Mesenteric fat pad (tissue), 1 donor: Measurements from ENCODE around the gene NDFIP1. TPM values are rescaled to one million over a fixed set of nuclear protein-coding genes. Genes with fewer than 3 reads are reported as not detected.

ENCODE experiments used
- DNase-seq: peaks from one replicate; pipeline ENCODE4 v3.0.0-alpha.2; 2020; ENCODE audit warnings: low spot score
- total RNA-seq: library from RNA; stranded (reverse); fragmentation: NEBNext Ultra II Directional; extraction: Animal tissue kit (Norgen Biotek cat#: 25700); gene quantifications from one replicate; pipeline ENCODE4 v1.2.1, GENCODE V29; 2021
- donor health status: DM: yes; HTN: yes; CAD: no.

The NDFIP1 gene
- total RNA-seq, 1 donor from 2014 or later, result 56.5 TPM

DNA sequence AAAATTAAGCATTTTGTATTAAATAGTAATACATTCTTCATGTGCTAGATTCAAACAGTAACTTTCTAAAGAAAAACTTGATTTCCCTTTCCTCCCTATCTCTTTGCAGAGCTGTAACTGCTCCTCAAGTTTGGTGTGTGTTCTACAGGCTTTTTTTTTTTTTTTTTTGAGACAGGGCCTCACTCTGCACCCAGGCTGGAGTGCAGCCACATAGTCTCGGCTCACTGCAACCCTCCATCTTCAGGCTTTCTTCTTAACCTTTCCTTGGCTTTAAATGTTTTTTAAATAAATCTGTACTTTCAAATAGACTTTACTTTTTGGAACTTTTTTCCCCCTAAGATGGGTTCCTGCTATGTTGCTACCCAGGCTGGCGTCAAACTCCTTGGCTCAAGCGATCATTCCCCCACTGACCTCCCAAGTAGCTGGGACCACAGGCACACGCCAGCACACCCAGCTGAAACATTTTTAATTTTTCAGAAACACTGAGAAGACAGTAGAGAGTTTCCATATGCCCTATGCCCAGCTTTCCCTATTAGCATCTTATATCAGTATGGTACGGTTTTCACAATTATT is 9.1 kb downstream of the NDFIP1 start:
- no peak for DNase-seq

DNA sequence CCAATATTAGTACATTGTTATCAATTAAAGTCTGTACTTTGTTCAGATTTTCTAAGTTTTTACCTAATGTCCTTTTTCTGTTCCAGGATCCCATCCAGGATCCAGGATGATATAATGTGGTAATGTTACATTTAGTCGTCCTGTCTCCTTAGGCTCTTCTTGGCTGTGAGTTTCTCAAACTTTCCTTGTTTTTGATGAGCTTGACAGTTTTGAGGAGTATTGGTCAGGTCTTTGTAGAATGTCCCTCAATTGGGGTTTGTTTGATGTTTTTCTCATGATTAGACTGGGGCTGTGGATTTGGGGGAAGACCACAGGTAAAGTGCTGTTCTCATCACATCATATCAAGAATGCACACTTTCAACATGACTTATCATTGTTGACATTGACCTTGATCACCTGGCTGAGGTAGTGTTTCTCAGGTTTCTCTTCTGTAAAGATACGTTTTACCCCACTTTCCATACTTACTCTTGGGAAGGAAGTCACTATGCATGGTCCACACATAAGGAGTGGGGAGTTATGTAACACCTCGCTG is 9.6 kb downstream of the NDFIP1 start:
- DNase-seq, result no peak

DNA sequence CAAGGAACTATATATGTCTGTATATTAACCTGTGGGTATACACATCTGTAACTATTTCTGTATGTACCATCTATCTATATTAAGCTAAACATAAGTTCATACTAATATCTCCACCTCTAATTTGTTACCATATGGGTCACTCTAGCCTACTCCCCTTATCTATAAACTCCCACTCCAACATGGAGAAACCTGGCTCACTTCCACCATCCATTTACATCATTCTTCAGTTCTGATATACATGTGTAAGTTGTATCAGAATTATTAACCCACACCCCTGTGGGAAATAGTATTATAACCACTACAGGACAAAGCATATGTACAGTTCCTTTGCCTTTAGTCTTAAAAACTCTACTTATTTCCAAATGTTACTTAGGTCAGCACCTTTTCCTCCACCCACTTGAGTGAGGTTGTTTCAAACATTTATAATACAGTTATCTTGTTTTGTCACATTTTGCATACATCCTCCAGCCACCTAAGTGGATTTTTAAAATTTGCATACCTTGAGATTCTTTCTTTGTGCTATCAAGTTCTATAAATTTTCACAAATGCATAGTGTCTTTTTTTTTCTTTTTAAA is 10.6 kb downstream of the NDFIP1 start:
- DNase-seq, result no peak

DNA sequence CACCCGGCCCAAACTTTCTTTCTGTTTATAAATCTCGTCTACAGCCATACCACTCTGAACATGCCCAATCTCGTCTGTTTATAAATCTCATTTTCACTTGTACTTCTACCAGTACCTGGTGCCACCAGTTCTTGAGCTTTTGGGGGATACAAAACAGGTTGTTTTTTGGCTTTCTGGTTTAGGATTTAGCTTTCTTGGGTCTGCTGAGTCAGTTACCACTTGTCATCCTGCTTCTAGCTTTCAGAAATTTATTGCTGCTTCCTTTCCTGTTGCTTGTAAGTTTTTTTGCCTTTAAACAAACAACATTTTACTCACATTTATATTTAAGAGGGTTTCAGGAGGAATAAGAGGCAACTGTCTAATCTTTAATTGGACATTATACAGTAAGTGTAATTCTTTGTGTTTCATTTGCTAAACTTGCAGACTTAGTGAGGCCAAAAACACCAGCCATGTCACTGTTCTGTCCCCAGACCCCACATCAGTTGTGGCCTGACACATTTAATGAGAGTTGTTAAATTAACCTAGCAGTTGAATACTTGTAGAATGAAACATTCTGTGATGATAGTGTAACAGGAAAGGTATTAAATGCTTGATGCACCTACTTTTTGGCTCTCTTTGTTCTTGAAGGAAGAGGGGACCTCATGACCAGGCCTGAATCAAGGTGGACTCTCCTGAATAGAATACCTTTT is 11.8 kb downstream of the NDFIP1 start:
- DNase-seq, result no peak

DNA sequence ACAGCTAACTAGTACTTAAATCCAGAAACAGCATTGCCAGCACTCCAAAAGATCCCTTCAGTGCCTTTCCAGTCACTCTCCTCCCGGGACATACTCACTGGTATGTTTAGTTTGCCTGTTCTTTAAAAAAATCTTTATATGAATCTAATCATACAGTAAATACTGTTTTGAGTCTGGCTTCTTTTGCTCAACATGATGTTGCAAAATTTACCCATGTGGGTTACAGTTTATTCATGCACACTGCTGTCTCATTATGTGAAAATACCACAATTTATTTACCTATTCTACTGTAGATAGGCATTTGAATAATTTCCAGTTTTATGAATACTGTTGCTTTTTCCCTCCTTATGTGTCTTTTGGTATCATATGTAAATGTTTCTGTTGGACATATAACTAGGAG is 13.5 kb downstream of the NDFIP1 start:
- no peak for DNase-seq

DNA sequence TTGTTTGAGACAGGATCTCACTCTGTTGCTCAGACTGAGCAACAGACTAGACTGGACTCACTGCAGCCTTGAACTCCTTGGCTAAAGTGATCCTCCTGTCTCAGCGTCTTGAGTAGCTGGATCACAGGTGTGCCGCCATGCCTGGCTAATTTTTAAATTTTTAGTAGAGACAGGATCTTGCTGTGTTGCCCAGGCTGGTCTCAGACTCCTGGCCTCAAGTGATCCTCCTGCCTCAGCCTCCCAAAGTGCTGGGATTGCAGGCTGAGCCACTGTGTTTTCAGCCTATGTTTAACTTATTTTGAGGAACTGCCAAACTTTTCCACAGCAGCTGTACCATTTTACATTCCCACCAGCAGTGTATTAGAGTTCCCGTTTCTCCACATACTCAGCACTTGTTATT is 16.8 kb downstream of the NDFIP1 start:
- no peak for DNase-seq

DNA sequence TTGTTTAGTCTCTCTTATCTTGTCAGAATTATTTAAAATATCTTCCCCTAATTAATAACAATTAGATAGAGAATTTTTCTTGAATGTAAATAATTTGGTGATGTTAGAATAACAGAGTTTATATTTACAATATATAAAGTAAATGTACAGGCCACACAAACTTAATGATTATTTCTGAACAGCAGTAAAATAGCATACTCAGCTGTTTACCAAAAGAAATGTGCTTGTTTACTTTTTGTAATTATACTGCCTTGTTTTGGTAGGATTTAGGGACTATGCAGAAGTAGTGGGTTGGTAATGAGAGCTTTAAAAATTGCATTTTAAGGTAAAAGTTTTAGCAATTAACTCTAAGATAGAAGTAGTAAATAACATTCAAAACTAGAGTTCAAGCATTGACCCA is 17.4 kb downstream of the NDFIP1 start:
- DNase-seq, result no peak

DNA sequence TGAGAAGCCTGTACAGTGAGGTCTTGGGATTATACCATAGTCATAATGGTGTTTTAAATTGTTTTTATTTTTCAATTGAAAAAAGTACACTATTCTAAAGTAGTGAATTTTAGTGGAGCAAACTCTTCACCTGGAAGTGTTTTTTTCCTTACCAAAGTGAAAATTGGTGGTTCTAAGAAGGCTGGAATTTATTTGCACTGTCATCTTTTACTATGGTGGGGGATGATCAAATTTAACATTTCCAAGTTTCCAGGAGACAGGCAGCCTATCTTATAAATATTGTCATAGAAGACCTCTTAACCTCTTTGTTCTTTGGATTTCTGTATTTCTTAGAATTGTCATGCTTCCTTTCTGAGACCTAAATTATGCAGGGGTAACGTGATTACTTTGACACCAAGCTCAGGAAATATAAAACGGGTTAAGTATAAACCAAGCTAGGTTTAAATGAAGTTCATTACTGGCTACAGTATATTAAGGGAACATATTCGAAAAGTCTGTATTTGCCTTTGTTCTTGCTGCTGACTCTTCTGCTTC is 20.2 kb downstream of the NDFIP1 start:
- no peak for DNase-seq

DNA sequence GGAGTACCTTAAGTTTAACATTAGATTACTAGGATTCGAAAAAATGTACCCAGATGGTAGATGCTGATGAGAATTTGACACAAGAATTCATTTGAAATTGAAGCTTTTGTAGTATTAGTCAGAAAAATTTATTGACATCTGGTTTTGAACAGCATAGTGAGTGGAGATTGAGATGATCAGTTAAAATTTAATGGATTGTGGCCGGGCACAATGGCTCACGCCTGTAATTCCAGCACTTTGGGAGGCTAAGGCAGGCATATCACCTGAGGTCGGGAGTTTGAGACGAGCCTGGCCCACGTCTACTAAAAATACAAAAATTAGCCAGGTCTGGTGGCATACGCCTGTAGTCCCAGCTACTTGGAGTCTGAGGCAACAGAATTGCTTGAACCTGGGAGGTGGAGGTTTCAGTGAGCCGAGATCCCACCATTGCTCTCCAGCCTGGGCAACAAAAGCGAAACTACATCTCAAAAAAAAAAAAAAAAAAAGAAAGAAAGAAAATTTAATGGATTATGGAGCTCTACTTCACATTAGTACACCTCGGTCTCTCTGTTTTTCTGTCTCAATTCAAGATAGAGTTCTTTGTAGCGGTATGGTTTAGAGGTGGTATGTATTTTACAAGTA is 21.0 kb downstream of the NDFIP1 start:
- DNase-seq, result no peak

DNA sequence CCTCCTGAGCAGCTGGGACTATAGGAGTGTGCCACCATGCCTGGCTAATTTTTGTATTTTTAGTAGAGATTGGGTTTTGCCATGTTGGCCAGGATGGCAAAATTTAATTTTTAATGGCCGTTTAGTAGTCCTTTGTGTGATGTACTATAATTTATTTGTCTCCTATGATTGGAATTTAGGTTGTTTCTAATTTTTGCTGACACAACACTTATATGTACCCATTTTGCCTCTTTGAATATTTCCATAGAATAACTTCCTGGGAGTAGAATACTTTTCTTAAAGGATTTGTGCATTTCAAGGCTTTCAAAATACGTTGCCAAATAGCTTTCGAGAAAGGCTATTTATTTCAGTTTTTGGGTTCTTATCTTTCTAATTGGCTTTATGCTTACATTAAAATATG is 22.8 kb downstream of the NDFIP1 start:
- DNase-seq, result no peak

DNA sequence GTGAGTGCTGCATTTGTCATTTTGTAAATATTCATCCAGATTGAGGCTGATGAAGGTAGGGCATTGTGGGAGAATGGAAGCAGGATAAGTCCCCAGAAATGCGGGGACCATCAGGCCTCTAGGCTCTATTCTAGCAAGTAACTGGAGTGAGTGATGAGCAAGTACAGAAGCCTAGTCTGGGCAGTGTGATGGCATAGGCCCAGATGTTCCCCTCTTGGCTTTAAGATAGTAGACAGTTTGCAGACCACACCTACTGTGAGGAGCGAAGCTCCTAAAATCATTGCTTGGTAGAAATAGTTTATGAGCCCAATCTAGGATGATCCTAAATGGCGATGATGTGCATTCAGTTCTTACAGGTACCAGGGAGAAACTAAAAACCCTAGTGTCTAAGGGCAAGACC is 24.3 kb downstream of the NDFIP1 start:
- DNase-seq, result no peak

DNA sequence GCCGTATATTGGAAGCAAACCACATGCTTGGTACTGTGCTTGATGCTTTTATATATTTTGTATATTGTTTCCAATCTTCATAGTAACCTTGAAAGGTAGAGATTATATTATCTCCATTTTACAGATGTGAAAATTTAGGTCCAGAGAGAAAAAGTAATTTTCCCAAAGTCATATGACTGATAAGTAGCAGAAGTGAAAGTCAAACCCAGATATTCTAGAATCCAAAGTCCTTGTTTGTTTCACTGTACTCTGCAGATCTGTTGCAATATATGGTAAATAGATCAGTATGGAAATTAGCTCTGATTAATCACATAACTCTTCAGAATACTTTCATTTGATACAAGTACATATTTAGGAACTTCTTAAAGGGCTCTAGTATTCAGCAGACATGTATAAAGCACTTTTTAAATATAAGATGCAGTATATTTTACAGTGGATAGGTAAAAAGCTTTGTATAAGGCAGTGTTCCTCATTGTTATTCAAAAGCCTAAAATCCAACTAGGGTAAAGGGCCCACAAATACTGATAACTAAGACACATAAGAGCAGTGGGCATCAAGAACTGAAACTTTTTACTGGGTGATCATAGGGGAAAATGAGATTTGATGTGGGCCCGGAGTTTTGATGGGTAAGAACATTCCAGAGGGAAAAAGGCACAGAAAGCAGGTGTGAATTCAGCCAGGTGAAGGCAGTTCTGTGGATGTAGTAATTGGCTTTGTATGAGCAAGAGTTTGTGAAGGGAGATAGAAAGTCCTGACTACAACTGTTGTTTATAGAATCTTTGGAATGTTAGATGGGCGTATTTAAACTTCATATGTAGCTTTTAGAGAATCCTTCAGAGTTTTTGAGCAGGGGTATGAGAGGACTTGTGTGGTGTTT is 25.0 kb downstream of the NDFIP1 start:
- no peak for DNase-seq

DNA sequence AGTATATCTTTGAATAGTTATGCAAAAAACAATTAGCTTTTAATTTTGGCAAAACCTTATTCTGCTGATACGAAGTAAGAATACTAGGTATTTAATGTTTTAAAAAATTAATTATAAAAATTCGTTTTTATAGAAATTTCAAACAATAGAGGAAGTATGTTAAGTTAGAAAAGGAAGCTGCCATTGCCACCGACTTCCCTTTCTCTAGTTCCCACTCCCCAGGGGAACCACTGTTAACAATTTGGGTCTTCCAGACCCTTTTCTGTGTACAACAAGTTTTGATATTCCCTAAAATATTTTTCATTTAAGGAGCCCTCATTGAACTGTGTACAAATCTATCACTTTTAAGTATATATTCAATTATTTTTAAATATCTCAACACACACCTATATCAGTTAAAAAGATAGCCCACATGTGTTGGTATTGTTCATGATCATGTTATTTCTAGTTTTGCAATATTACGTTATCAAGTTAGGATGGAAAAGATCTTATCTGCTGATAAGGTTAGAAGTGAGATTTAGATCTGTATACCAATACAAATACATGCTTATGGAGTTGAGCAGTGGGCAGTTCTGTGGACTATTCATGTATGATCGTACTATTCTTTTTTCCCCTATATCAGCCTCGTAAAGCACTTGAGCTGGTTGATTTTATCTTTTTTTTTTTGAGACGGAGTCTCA is 25.9 kb downstream of the NDFIP1 start:
- no peak for DNase-seq

DNA sequence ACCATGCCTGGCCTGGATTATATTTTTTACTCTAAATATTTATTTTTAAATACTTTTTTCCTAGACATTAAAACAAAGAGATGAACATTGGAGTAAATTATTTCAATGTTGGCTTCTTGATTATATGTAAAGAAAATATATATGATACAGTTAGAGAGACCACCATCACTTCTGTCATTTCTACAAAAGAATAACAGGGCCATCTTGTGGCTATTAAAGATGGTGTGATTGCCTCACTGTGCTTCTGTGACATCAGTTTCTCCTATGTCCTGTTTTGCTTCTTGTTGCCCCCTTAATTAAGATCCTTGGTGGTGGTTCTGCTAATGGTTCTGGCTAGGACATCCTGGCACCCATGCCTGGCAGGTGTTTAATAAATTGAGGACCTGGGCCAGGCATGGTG is 32.9 kb downstream of the NDFIP1 start:
- no peak for DNase-seq

DNA sequence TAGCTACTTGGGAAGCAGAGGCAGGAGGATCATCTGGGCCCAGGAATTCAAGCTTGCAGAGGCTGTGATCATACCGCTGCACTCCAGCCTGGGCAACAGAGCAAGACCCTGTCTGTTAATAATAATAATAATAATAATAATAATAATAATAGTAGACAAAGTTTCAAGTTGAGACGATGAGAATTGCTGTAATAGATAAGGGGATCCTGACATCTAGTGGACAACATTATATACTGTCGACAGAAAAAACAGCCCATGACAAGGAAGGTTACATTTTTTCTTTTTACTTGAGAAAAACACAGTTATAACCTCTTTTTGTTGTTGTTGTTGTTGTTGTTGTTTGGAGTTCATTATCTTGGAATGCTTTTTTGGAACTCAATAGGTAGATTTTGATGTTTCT is 35.3 kb downstream of the NDFIP1 start:
- no peak for DNase-seq

DNA sequence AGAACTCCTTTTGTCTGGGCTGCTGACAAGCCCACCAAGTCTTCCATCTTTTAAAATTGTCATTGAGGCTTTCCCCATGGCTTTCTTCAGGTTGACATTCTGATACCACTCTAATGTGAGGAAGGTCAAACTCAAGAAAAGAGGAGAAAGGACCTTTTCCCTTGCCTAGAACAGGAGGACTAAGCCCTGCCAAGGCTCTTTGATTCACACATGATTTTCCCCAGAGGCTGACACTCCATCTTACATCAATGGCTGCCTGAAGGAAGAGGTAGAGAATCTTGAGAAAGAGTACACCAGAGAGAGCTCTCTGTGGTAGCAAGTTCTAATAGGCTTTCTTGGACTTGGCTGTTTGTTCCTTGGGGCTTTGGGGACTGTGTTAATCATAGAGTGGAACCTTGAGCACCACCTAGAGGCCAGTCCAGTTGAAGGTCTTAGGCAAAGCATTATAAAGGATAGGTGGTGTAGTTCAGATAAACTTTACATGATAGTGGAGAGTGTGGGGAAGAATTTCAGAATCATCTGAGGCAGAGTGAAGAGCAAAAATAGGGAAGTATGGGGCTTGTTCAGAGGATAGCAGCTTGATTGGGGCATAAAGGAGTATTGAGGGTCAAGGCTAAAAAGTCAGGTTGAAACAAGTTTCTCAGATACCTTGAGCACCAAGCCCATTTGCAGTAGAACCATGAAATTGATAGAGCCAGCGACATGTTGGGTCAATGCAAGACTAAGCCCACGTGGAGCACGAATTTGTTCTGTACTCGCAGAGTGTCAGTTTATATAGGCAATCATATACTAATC is 36.7 kb downstream of the NDFIP1 start:
- DNase-seq, result no peak

DNA sequence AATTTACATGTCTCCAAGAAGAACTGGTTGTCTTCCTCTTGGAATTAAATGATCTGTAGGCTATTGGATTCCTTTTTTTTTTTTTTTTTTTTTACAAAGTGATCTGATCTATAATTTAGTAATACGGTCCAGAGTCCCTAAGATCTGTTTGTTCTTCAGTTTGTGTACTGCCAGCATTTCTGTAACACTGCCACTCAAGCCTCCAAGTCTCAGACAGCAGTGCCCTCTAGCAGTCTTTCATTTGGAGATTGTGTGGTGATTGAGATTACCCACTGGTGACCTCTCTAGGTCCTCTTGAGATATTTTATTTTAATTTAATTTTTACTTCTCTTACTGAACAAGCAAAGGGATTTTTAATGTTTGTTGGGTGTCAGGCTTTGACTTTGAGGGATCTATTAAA is 40.8 kb downstream of the NDFIP1 start:
- no peak for DNase-seq

DNA sequence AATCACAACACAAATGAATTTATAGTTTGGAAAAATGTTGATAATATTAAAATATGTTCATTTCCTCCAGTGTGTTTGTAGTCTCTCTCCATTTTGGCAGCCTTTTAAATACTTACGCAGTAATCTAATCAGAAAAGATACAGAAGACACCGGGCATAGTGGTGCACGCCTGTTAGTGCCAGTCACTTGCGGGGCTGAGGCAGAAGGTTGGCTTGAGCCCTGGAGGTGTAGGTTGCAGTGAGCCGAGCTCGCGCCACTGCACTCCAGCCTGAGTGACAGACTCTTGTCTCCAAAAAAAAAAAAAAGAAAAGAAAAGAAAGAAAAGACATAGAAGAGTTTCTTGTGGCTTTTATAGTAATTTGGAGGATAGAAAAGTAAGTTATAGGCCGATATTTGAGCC is 41.9 kb downstream of the NDFIP1 start:
- no peak for DNase-seq
